HEK293 (cell line): ENCODE results near the gene BHLHE41.

Experiments used
- MEIS1 ChIP-seq: sonication (generic); formaldehyde crosslinking; IDR thresholded peaks from 2 replicates; pipeline ENCODE4 v1.8.1; 2022; ENCODE audit warnings: missing genetic modification reagents, mild to moderate bottlenecking, borderline replicate concordance
- YY1 ChIP-seq: fragments of 450-650 bp; formaldehyde crosslinking; IDR thresholded peaks from 2 replicates; pipeline ENCODE4 v1.5.1; 2018; ENCODE audit warnings: missing biosample characterization, missing genetic modification characterization
- ZNF16 ChIP-seq: fragments of 450-650 bp; formaldehyde crosslinking; IDR thresholded peaks from 2 replicates; pipeline ENCODE4 v1.5.1; 2016; ENCODE audit warnings: low read depth, missing biosample characterization, missing genetic modification characterization
- ZNF174 ChIP-seq: fragments of 450-650 bp; formaldehyde crosslinking; IDR thresholded peaks from 2 replicates; pipeline ENCODE4 v1.5.0; 2017; ENCODE audit warnings: missing biosample characterization, mild to moderate bottlenecking, missing genetic modification characterization
- ZNF221 ChIP-seq: fragments of 450-650 bp; formaldehyde crosslinking; IDR thresholded peaks from 2 replicates; pipeline ENCODE4 v1.5.1; 2017; ENCODE audit warnings: missing biosample characterization, missing genetic modification characterization, borderline replicate concordance
- ZNF274 ChIP-seq, 2 experiments: fragments of 200-500 bp in 1 of 2; fragments of 450-650 bp in 1 of 2; sonication (Bioruptor generic) in 1 of 2; formaldehyde crosslinking in 1 of 2; IDR thresholded peaks; 2 replicates each; pipeline versions ENCODE4 v1.5.1 to v1.6.1; 2014 to 2016; ENCODE audit warnings: borderline replicate concordance in 1 of 2, inconsistent platforms in 1 of 2, low read length in 1 of 2, missing biosample characterization in 1 of 2, missing genetic modification characterization in 1 of 2
- ZNF335 ChIP-seq: fragments of 450-650 bp; formaldehyde crosslinking; conservative IDR thresholded peaks from 2 replicates; pipeline ENCODE4 v1.5.1; 2016; ENCODE audit warnings: missing biosample characterization, missing genetic modification characterization
- TF ChIP-seq, protein P1 (sequence below): fragments of 450-650 bp; formaldehyde crosslinking; IDR thresholded peaks from 2 replicates; pipeline ENCODE4 v1.5.1; 2016; ENCODE audit warnings: missing biosample characterization, missing genetic modification characterization

DNA sequence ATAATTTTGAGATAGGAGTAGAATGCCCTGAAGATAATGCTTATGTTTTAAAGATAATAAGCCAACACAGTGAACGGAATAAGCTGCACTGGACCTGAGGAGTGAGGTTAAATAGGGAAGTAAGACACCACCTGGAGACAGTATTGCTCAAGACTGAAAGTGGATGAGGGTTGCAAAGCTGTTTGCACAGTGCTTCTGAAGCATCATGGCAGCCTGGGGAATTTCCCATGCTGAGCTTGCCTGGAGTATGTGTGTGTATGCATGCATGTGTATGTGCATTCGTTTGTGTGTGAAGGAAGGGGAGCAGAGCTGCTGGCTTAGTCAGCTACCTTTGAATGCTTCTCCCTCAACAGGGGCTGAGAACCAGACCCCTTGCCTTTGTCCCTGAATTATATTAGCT is 35.8 kb downstream of the BHLHE41 start:
- TF ChIP-seq, protein P1, sequence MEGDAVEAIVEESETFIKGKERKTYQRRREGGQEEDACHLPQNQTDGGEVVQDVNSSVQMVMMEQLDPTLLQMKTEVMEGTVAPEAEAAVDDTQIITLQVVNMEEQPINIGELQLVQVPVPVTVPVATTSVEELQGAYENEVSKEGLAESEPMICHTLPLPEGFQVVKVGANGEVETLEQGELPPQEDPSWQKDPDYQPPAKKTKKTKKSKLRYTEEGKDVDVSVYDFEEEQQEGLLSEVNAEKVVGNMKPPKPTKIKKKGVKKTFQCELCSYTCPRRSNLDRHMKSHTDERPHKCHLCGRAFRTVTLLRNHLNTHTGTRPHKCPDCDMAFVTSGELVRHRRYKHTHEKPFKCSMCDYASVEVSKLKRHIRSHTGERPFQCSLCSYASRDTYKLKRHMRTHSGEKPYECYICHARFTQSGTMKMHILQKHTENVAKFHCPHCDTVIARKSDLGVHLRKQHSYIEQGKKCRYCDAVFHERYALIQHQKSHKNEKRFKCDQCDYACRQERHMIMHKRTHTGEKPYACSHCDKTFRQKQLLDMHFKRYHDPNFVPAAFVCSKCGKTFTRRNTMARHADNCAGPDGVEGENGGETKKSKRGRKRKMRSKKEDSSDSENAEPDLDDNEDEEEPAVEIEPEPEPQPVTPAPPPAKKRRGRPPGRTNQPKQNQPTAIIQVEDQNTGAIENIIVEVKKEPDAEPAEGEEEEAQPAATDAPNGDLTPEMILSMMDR (tag by site-specific recombination) = no peak
- TF ChIP-seq YY1 (tag by site-specific recombination) = no peak
- no peak for TF ChIP-seq ZNF174 (tag by site-specific recombination)
- no peak for TF ChIP-seq ZNF221 (tag by site-specific recombination)
- TF ChIP-seq ZNF274 (IDR thresholded peaks at IDR 0.05; ENCODE audit: low read length) = no peak
- no peak for TF ChIP-seq ZNF274 (tag by site-specific recombination; IDR thresholded peaks at IDR 0.05; ENCODE audit: borderline replicate concordance)
- TF ChIP-seq ZNF335 (tag by site-specific recombination) = no peak
- no peak for TF ChIP-seq MEIS1
- no peak for TF ChIP-seq ZNF16 (tag by site-specific recombination)
